SK-N-SH (cell line): ENCODE data around the gene POTEH.
"Not testable (repeated sequence)": the region's sequence is repeated elsewhere in the genome, so short reads cannot be mapped to it uniquely, and the experiment has no call there.

Experiments
- SIN3A ChIP-seq: IDR thresholded peaks from 2 replicates; pipeline ENCODE4 v1.6.1; 2012; ENCODE audit warnings: low read depth, mild to moderate bottlenecking, low read length, moderate library complexity, borderline replicate concordance
- TF ChIP-seq, protein P1 (sequence below): fragments of 200-600 bp; sonication (generic); IDR thresholded peaks from 2 replicates; pipeline ENCODE4 v1.6.1; 2017; ENCODE audit warnings: antibody characterized with exemption, mild to moderate bottlenecking, moderate library complexity
- TF ChIP-seq, protein P2 (sequence below): IDR thresholded peaks from 2 replicates; pipeline ENCODE4 v1.4.0; 2012; ENCODE audit warnings: low read depth

DNA sequence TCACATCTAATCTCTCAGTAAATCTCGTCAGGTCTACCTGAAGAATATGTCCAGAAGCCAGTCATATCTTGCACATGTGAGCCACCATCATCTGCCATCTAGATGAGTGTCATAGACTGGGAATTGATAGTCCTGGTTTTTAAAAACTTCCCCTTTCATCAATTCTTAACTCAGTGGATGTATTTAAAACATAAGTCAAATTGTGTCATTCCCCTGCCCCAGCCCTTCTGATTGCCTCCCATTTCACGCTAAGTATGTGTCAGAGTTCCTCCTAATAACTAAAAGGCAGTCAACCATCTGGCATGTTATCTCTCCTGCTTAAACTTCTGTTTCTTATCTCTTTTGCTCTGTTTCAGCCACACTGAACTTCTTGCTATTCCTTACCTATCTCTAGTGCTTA is 24.3 kb downstream of the POTEH start:
- TF ChIP-seq SIN3A = not testable (repeated sequence)
- TF ChIP-seq, protein P1, sequence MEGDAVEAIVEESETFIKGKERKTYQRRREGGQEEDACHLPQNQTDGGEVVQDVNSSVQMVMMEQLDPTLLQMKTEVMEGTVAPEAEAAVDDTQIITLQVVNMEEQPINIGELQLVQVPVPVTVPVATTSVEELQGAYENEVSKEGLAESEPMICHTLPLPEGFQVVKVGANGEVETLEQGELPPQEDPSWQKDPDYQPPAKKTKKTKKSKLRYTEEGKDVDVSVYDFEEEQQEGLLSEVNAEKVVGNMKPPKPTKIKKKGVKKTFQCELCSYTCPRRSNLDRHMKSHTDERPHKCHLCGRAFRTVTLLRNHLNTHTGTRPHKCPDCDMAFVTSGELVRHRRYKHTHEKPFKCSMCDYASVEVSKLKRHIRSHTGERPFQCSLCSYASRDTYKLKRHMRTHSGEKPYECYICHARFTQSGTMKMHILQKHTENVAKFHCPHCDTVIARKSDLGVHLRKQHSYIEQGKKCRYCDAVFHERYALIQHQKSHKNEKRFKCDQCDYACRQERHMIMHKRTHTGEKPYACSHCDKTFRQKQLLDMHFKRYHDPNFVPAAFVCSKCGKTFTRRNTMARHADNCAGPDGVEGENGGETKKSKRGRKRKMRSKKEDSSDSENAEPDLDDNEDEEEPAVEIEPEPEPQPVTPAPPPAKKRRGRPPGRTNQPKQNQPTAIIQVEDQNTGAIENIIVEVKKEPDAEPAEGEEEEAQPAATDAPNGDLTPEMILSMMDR = not testable (repeated sequence)
- TF ChIP-seq, protein P2, sequence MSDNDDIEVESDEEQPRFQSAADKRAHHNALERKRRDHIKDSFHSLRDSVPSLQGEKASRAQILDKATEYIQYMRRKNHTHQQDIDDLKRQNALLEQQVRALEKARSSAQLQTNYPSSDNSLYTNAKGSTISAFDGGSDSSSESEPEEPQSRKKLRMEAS = not testable (repeated sequence)
